Endodermal cell (in vitro differentiated cells): ENCODE data around the gene TCOF1. TPM values are rescaled to one million over a fixed set of nuclear protein-coding genes. Genes with fewer than 3 reads are reported as not detected.
"Not testable (repeated sequence)": the region's sequence is repeated elsewhere in the genome, so short reads cannot be mapped to it uniquely, and the experiment has no call there.

Experiments used
- DNase-seq: peaks from one replicate; pipeline ENCODE4 v3.0.0-alpha.2; 2017
- H3K27ac ChIP-seq: 2 replicates; pipeline ENCODE4 v1.5.1; 2013; ENCODE audit warnings: mild to moderate bottlenecking, low read depth, low read length, moderate library complexity
- H3K27me3 ChIP-seq: 2 replicates; pipeline ENCODE4 v1.6.1; 2013; ENCODE audit warnings: mild to moderate bottlenecking, low read length, moderate library complexity; ENCODE audit not compliant: insufficient read depth, control insufficient read depth, poor library complexity, severe bottlenecking
- H3K36me3 ChIP-seq: 2 replicates; pipeline ENCODE4 v1.7.0; 2013; ENCODE audit warnings: mild to moderate bottlenecking, low read length, moderate library complexity; ENCODE audit not compliant: control insufficient read depth, insufficient read depth
- H3K4me1 ChIP-seq: one replicate; pipeline ENCODE4 v1.7.0; 2013; ENCODE audit warnings: low read length; ENCODE audit not compliant: control insufficient read depth, insufficient read depth
- H3K4me3 ChIP-seq: 2 replicates; pipeline ENCODE4 v1.5.1; 2013; ENCODE audit warnings: mild to moderate bottlenecking, low read length, moderate library complexity
- H3K9ac ChIP-seq: 2 replicates; pipeline ENCODE4 v1.6.1; 2013; ENCODE audit warnings: mild to moderate bottlenecking, low read length, moderate library complexity; ENCODE audit not compliant: poor library complexity, severe bottlenecking; ENCODE audit errors: extremely low read depth
- H3K9me3 ChIP-seq: 2 replicates; pipeline ENCODE4 v1.6.1; 2013; ENCODE audit warnings: mild to moderate bottlenecking, low read length, moderate library complexity; ENCODE audit not compliant: control insufficient read depth
- H3K27ac Mint-ChIP-seq: 2 replicates; pipeline ENCODE4 v1.8.0; 2020; ENCODE audit warnings: mixed read lengths
- H3K27me3 Mint-ChIP-seq: 2 replicates; pipeline ENCODE4 v1.8.0; 2021; ENCODE audit warnings: mild to moderate bottlenecking, mixed read lengths; ENCODE audit not compliant: insufficient read depth
- H3K36me3 Mint-ChIP-seq: 2 replicates; pipeline ENCODE4 v1.8.0; 2020; ENCODE audit warnings: low read depth, mixed read lengths
- H3K4me1 Mint-ChIP-seq: 2 replicates; pipeline ENCODE4 v1.8.0; 2020; ENCODE audit warnings: mixed read lengths
- H3K4me3 Mint-ChIP-seq: 2 replicates; pipeline ENCODE4 v1.8.0; 2020; ENCODE audit warnings: mild to moderate bottlenecking, moderate library complexity, mixed read lengths
- H3K9me3 Mint-ChIP-seq: 2 replicates; pipeline ENCODE4 v1.8.0; 2020; ENCODE audit warnings: mild to moderate bottlenecking, mixed read lengths
- CTCF ChIP-seq: fragments of 200-600 bp; sonication (generic); conservative IDR thresholded peaks from 2 replicates; pipeline ENCODE4 v1.5.0; 2021; ENCODE audit warnings: antibody characterized with exemption, mild to moderate bottlenecking
- WGBS, 2 experiments: methylation state at CpG; one replicate each; pipeline versions ENCODE4 v1.1.5 to v1.1.7; 2013; ENCODE audit warnings: missing lambda C conversion rate in 2 of 2, mixed read lengths in 1 of 2; ENCODE audit not compliant: insufficient coverage in 1 of 2, insufficient read length in 1 of 2; 5-methylcytosine and 5-hydroxymethylcytosine counted together
- total RNA-seq, 2 donors: library from RNA; stranded (reverse); fragmentation: NEBNext Ultra II Directional in 1 of 2; extraction: Animal tissue kit (Norgen Biotek cat#: 25700) in 1 of 2; gene quantifications; 2 replicates in 1 of 2; 3 replicates in 1 of 2; pipeline ENCODE4 v1.2.1, GENCODE V29; 2021

The TCOF1 gene
- total RNA-seq, 2 donors from 2014 or later: 88.8 to 107 TPM

GRCh38 chr5:150411245-150411979, 53.9 kb downstream of the TCOF1 start:
- peak; percentile 77 for DNase-seq
- peaks cover 15% of the 10 kb centered on the region for H3K4me1 Mint-ChIP-seq

GRCh38 chr5:150412319-150413175, 55.0 kb downstream of the TCOF1 start, which contains the start of gene CD74:
TSS of gene CD74 (minus strand) at chr5:150412910. CDS start at chr5:150412749, 161 bp downstream.
- H3K4me3 ChIP-seq: no peak within 1 kb of the TSS
- H3K4me3 Mint-ChIP-seq: peak within 1 kb of the TSS; percentile 51
- no peak within 1 kb of the TSS for H3K27ac ChIP-seq
- H3K27me3 Mint-ChIP-seq: peaks cover 3% of the 10 kb centered on the region
- 73 to 90% methylated on average over 8 to 20 of the region's 20 CpGs for WGBS, 2 experiments
- H3K9me3 ChIP-seq: no peaks in the 10 kb centered on the region
- H3K27ac Mint-ChIP-seq: peak within 1 kb of the TSS; percentile 71
- no peak within 1 kb of the TSS for H3K9ac ChIP-seq
- H3K27me3 ChIP-seq: no peaks in the 10 kb centered on the region
- no peaks in the 10 kb centered on the region for H3K36me3 Mint-ChIP-seq
- peaks cover 15% of the 10 kb centered on the region for H3K4me1 Mint-ChIP-seq
- TF ChIP-seq CTCF: no peak
- H3K9me3 Mint-ChIP-seq: no peaks in the 10 kb centered on the region
- no peaks in the 10 kb centered on the region for H3K36me3 ChIP-seq
- DNase-seq: peak; percentile 87
- H3K4me1 ChIP-seq: no peaks in the 10 kb centered on the region

More at GRCh38 chr5:150411245-150411979, 53.9 kb downstream of the TCOF1 start:
- Mint-ChIP-seq H3K4me3 (no peak overlapping the region), H3K27ac (peak overlapping the region; percentile 91), H3K9me3 (no peaks in the 10 kb centered on the region), H3K36me3 (no peaks in the 10 kb centered on the region), H3K27me3 (peaks cover 3% of the 10 kb centered on the region)
- H3K36me3 ChIP-seq: no peaks in the 10 kb centered on the region
- H3K27ac ChIP-seq: no peak overlapping the region
- H3K27me3 ChIP-seq: no peaks in the 10 kb centered on the region
- H3K9ac ChIP-seq: no peak overlapping the region
- H3K4me1 ChIP-seq: no peaks in the 10 kb centered on the region
- H3K9me3 ChIP-seq: no peaks in the 10 kb centered on the region
- no peak for TF ChIP-seq CTCF
- WGBS, 2 experiments: 98 to 100% methylated on average over 3 to 5 of the region's 5 CpGs
- H3K4me3 ChIP-seq: no peak overlapping the region

DNA sequence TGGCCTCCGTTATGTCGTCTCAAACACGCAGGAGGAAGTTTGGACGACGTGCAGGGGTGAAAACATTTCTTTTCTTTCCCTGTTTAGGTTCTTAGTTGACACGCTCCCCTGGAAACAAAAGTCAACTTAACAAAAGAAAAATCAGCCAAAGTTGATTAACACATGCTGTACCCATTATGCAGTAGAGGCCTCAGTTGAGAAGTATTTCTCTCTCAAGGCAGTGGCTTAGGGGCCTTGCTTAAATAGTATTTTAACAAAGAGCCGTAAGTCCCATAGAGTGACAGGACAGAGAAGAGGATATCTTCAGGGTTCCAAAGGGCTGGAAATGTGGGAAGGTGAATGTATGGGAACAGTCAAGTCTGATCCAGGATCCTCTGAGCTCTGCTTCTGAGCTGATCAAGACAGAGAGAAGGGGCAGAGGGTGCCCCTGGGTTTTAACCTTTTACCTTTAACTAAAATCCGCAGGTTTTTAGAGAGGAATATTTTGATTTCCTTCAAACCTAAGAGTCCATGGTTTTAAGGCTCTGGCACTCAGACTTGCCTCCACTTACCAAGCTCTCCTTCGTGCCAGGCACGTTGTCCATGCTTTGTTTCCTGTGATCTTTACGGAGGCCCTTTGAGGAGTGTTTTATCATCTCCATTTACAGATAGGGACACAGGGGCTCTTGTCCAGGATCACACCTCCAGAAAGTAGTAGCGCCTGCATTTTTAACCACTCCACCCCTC, 55.8 kb downstream of the TCOF1 start:
- no peaks in the 10 kb centered on the region for H3K36me3 ChIP-seq
- H3K27ac ChIP-seq: no peak overlapping the region
- no peak for TF ChIP-seq CTCF
- no peak overlapping the region for H3K9ac ChIP-seq
- no peak overlapping the region for H3K27ac Mint-ChIP-seq
- no peaks in the 10 kb centered on the region for H3K27me3 ChIP-seq
- H3K27me3 Mint-ChIP-seq: peaks cover 3% of the 10 kb centered on the region
- H3K9me3 Mint-ChIP-seq: no peaks in the 10 kb centered on the region
- DNase-seq: peak; percentile 35
- no peak overlapping the region for H3K4me3 ChIP-seq
- no peaks in the 10 kb centered on the region for H3K4me1 ChIP-seq
- H3K4me1 Mint-ChIP-seq: peaks cover 15% of the 10 kb centered on the region
- 89 to 98% methylated on average over 7 to 12 of the region's 12 CpGs for WGBS, 2 experiments
- H3K9me3 ChIP-seq: no peaks in the 10 kb centered on the region
- peak overlapping the region; percentile 51 for H3K4me3 Mint-ChIP-seq
- no peaks in the 10 kb centered on the region for H3K36me3 Mint-ChIP-seq

DNA sequence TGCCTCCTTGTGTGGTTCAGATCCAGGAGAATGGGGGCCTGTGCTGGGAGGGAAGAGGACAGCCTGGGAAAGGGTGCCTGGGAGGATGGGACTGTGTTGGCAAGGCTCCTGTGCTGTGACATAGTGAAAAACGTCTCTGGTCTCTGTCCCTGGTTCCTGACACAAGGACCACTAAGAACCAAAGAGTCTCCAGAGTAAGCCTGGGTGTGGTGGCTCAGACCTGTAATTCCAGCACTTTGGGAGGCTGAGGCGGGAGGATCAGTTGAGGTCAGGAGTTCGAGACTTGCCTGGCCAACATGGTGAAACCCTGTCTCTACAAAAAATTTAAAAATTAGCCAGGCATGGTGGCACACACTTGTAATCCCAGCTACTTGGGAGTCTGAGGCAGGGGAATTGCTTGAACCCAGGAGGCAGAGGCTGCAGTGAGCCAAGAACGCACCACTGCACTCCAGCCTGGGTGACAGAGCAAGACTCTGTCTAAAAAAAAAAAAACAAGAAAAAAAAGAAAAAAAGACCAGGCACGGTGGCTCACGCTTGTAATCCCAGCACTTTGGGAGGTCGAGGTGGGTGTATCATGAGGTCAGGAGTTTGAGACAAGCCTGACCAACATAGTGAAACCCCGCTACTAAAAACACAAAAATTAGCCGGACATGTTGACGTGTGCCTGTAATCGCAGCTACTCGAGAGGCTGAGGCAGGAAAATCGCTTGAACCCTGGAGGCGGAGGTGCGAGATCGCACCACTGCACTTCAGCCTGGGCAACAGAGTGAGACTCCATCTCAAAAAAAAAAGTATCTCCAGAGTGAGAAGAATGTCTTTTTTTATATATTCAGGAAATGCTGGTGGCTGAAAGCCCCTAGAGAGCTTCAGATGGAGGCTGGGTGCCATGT, 56.6 kb downstream of the TCOF1 start:
- H3K9me3 Mint-ChIP-seq, H3K9ac ChIP-seq, H3K27ac Mint-ChIP-seq, H3K9me3 ChIP-seq, H3K36me3 ChIP-seq, H3K27me3 Mint-ChIP-seq, H3K27me3 ChIP-seq, DNase-seq, H3K4me3 ChIP-seq, H3K36me3 Mint-ChIP-seq, H3K27ac ChIP-seq, H3K4me3 Mint-ChIP-seq, H3K4me1 ChIP-seq: not testable (repeated sequence)
- WGBS, 2 experiments: 92 to 95% methylated on average over 14 to 16 of the region's 16 CpGs
- peaks cover 15% of the 10 kb centered on the region for H3K4me1 Mint-ChIP-seq
